ENCODE results near the gene SLC25A42. TPM values are rescaled to one million over a fixed set of nuclear protein-coding genes. Genes with fewer than 3 reads are reported as not detected.

Gene SLC25A42
- total and polyA plus RNA-seq, 2 of the 13 experiments (the other 11 are each of a cell fraction or from before 2014, with no cell fraction given) = 12.8 to 18.3 TPM

GRCh38 chr19:19111136-19111835, 47.5 kb downstream of the SLC25A42 start:
- Histone ChIP-seq H3K4me3 (replicated peaks in 1 of 3; ENCODE audit: insufficient read depth in 1 of 3, low read depth in 2 of 3, low read length in 3 of 3) (no peak overlapping the region), H3K27me3 (ENCODE audit: control insufficient read depth in 1 of 2, insufficient read depth in 2 of 2, low read length in 2 of 2) (no peaks in the 10 kb centered on the region), H4K20me1 (ENCODE audit: insufficient read depth, low read length) (no peaks in the 10 kb centered on the region), H3K36me3 (replicated peaks in 1 of 2; ENCODE audit: control insufficient read depth in 1 of 2, insufficient read depth in 2 of 2, low read length in 2 of 2) (no peaks in the 10 kb centered on the region), H3K4me1 (ENCODE audit: insufficient read depth, low read length) (peaks cover 46% of the 10 kb centered on the region), H3K79me2 (ENCODE audit: insufficient read depth, low read length) (no peaks in the 10 kb centered on the region), H2AFZ (ENCODE audit: low read length) (no peak overlapping the region), H3K9me3 (ENCODE audit: low read length) (no peaks in the 10 kb centered on the region), H3K9ac (ENCODE audit: insufficient read depth, low read depth, low read length) (no peak overlapping the region), H3K27ac (ENCODE audit: extremely low read length, insufficient read depth, low read length) (no peak overlapping the region), H3K4me2 (ENCODE audit: low read depth, low read length) (no peak overlapping the region)
- BruUV-seq (replicated peaks) = no TSS peak
- CTCF ChIA-PET (ENCODE audit: low intra/inter-chr PET ratio, low total read pairs) = no interaction called here
- DNase-seq (ENCODE audit: low spot score) (no peak), ATAC-seq (no peak), FAIRE-seq (no peak)
- WGBS (ENCODE audit: low lambda C conversion rate) = 69% methylated on average over 3 of the region's 15 CpGs
- POLR2A ChIA-PET = no interaction called here
- in situ Hi-C loops (cut with HindIII; ENCODE audit: extremely low pct_ligation_motif_present, low pct_unique_long_range_greater_than_20kb) = loop anchor here (5.0 kb wide), 1 partner anchor 54 kb away; no protein-coding TSS in a partner anchor
- intact Hi-C loops (cut with micrococcal nuclease; ENCODE audit: unreplicated experiment) = no loop called here
- TF ChIP-seq STAG1 (CRISPR knock-in tag; IDR thresholded peaks at IDR 0.05) (0 out of 2 replicates have a peak, but pooled peaks have one; percentile 5), ZBTB33 (CRISPR knock-in tag; IDR thresholded peaks at IDR 0.05) (no peak), HMGXB3 (CRISPR knock-in tag; IDR thresholded peaks at IDR 0.05; ENCODE audit: borderline replicate concordance) (no peak), AGO2 (optimal IDR thresholded peaks at IDR 0.05; ENCODE audit: low read depth, low read length) (peak; percentile 32), ZNF468 (CRISPR knock-in tag; IDR thresholded peaks at IDR 0.05) (no peak)

Data from HepG2 (cell line).